ENCODE data around the gene DOCK9. TPM values are rescaled to one million over a fixed set of nuclear protein-coding genes. Genes with fewer than 3 reads are reported as not detected.

DOCK9 gene
- total and polyA plus RNA-seq, 9 of the 15 experiments (the other 6 are each of a cell fraction or from before 2014, with no cell fraction given), result 3.5 to 25.3 (median 16.7) TPM

DNA sequence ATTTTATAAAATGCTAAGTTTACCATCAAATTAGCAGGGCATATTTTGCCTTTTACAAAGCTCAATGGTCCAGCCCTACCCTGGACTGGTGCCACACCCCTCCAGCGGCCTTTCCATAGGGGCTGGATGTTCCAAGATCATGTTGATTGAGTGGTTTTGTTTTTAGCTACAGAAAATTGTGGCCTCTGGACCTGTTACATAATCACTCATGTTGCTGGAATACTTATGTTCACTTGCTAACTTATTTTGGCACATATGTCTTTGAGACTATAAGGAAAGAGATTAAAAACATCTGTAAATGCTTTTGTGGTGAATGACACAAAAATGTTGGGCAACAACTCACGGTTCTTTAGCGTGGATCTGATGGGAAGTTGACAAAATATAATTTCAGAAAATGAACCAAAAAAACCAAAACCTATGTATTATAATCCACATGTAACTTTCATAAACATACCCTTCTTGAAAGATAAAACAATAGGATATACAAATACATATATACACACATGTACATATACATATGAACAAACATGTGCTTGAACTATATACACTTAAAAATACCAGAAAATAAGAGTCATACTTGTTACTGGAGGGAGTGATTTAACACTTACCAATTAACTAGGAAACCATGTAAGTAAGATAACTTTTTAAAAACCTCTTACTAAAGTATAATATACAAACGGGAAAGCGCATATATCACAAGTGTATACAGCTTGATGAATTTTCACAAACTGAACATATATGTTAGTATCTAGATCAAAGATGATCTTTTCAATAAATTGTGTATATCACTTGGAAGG lies 178.8 kb downstream of the DOCK9 start:
- no peak overlapping the region for H3K9ac ChIP-seq (ENCODE audit: insufficient read depth in 1 of 2, low read depth in 2 of 2, low read length in 2 of 2)
- ChIA-PET POLR2A (no interaction called here), CTCF (ENCODE audit: low intra/inter-chr PET ratio) (no interaction called here)
- in situ Hi-C loops (cut with MboI) (no loop called here), intact Hi-C loops (cut with micrococcal nuclease) (no loop called here)
- BruUV-seq (replicated peaks), result no TSS peak
- no peaks in the 10 kb centered on the region for H3K9me1 ChIP-seq (ENCODE audit: control insufficient read depth, insufficient read depth, low read length)
- ATAC-seq (no peak), DNase-seq (ENCODE audit: extremely low read depth in 1 of 4, low spot score in 3 of 4) (no peak), FAIRE-seq (no peak)
- H2AFZ ChIP-seq (ENCODE audit: low read depth, low read length), result no peak overlapping the region
- no peak overlapping the region for H3K4me3 ChIP-seq
- H3K4me1 ChIP-seq (replicated peaks in 1 of 2; ENCODE audit: control insufficient read depth in 2 of 2, insufficient read depth in 2 of 2, low read length in 2 of 2), result peaks cover 4 to 14% of the 10 kb centered on the region in 2 experiments; a peak in 4 of 5 replicates
- H3K9me3 ChIP-seq (replicated peaks; ENCODE audit: control insufficient read depth, insufficient read depth, low read depth, low read length), result no peaks in the 10 kb centered on the region
- H3K36me3 ChIP-seq (ENCODE audit: control insufficient read depth, insufficient read depth, low read length), result peaks cover 35% of the 10 kb centered on the region; the same call in 2 of the 3 replicates
- TF ChIP-seq NCOA2 (IDR thresholded peaks at IDR 0.05; ENCODE audit: partially characterized antibody in 2 of 2) (no peak), SP2 (IDR thresholded peaks at IDR 0.05; ENCODE audit: extremely low read depth, low read depth, low read length, poor library complexity, severe bottlenecking) (no peak), POLR2AphosphoS2 (IDR thresholded peaks at IDR 0.05; ENCODE audit: low read length) (no peak)
- no peak overlapping the region for H3K27ac ChIP-seq (ENCODE audit: extremely low read depth, low read depth, low read length)
- H4K20me1 ChIP-seq (replicated peaks; ENCODE audit: control insufficient read depth, insufficient read depth, low read length), result no peaks in the 10 kb centered on the region
- 79% methylated on average over 5 of the region's 5 CpGs for WGBS (ENCODE audit: insufficient coverage, low coverage, missing lambda C conversion rate)
- H3K27me3 ChIP-seq (ENCODE audit: control insufficient read depth in 2 of 2, insufficient read depth in 2 of 2, low read length in 2 of 2), result no peaks in the 10 kb centered on the region
- no peak overlapping the region for H3K4me2 ChIP-seq (ENCODE audit: insufficient read depth, low read length)
- no peaks in the 10 kb centered on the region for H3K79me2 ChIP-seq (ENCODE audit: control insufficient read depth, insufficient read depth, low read length)

DNA sequence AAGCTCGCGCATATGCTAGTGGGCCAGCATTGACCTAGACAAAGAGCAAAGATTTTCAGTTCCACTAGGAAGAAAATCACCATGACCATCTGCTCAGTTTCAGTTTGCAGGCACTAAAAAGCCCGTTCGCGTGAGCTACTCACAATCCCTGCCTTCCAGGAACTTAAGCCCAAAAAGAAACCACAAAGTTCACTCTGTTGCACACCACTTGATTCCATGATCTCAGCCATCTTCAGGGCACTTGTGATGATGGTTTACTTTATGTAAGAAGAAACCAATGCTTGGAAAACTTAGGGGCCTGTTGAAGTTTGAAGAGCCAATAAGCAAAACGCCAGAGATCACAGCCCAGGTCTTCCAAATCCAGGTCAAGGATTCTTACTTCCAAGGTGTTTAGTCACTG lies 180.4 kb downstream of the DOCK9 start:
- DNase-seq (ENCODE audit: extremely low read depth in 1 of 4, low spot score in 3 of 4), result no peak
- in situ Hi-C loops (cut with MboI), result no loop called here
- H3K36me3 ChIP-seq (ENCODE audit: control insufficient read depth, insufficient read depth, low read length), result peaks cover 39% of the 10 kb centered on the region; the same call in 2 of the 3 replicates

More for the DNA sequence above, 180.4 kb downstream of the DOCK9 start:
- ChIA-PET CTCF (ENCODE audit: low intra/inter-chr PET ratio) (no interaction called here), POLR2A (no interaction called here)
- ATAC-seq (no peak; the same call in 2 of the 3 replicates), FAIRE-seq (no peak)
- TF ChIP-seq BRF1 (IDR thresholded peaks at IDR 0.05; ENCODE audit: borderline replicate concordance, extremely low read depth, insufficient read length) (no peak), KLF10 (CRISPR knock-in tag; IDR thresholded peaks at IDR 0.05) (no peak), PCBP2 (IDR thresholded peaks at IDR 0.05; ENCODE audit: low read depth, low read length, poor library complexity, severe bottlenecking) (no peak), RFX1 (IDR thresholded peaks at IDR 0.05) (no peak), HDAC6 (IDR thresholded peaks at IDR 0.05; ENCODE audit: low read depth, low read length) (no peak), NCOA6 (IDR thresholded peaks at IDR 0.05) (no peak), SUPT5H (IDR thresholded peaks at IDR 0.05) (no peak), ZNF695 (CRISPR knock-in tag; IDR thresholded peaks at IDR 0.05) (no peak)
- TF ChIP-seq, protein P1, sequence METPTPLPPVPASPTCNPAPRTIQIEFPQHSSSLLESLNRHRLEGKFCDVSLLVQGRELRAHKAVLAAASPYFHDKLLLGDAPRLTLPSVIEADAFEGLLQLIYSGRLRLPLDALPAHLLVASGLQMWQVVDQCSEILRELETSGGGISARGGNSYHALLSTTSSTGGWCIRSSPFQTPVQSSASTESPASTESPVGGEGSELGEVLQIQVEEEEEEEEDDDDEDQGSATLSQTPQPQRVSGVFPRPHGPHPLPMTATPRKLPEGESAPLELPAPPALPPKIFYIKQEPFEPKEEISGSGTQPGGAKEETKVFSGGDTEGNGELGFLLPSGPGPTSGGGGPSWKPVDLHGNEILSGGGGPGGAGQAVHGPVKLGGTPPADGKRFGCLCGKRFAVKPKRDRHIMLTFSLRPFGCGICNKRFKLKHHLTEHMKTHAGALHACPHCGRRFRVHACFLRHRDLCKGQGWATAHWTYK (CRISPR knock-in tag; IDR thresholded peaks at IDR 0.05), result no peak
- TF ChIP-seq, protein P2, sequence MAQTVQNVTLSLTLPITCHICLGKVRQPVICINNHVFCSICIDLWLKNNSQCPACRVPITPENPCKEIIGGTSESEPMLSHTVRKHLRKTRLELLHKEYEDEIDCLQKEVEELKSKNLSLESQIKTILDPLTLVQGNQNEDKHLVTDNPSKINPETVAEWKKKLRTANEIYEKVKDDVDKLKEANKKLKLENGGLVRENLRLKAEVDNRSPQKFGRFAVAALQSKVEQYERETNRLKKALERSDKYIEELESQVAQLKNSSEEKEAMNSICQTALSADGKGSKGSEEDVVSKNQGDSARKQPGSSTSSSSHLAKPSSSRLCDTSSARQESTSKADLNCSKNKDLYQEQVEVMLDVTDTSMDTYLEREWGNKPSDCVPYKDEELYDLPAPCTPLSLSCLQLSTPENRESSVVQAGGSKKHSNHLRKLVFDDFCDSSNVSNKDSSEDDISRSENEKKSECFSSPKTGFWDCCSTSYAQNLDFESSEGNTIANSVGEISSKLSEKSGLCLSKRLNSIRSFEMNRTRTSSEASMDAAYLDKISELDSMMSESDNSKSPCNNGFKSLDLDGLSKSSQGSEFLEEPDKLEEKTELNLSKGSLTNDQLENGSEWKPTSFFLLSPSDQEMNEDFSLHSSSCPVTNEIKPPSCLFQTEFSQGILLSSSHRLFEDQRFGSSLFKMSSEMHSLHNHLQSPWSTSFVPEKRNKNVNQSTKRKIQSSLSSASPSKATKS (CRISPR knock-in tag; IDR thresholded peaks at IDR 0.05), result no peak
- Histone ChIP-seq H3K4me3 (no peak overlapping the region), H3K4me1 (replicated peaks in 1 of 2; ENCODE audit: control insufficient read depth in 2 of 2, insufficient read depth in 2 of 2, low read length in 2 of 2) (peaks cover 4 to 14% of the 10 kb centered on the region in 2 experiments; a peak in 4 of 5 replicates), H3K4me2 (ENCODE audit: insufficient read depth, low read length) (no peak overlapping the region), H2AFZ (ENCODE audit: low read depth, low read length) (no peak overlapping the region), H3K27me3 (ENCODE audit: control insufficient read depth in 2 of 2, insufficient read depth in 2 of 2, low read length in 2 of 2) (no peaks in the 10 kb centered on the region), H4K20me1 (replicated peaks; ENCODE audit: control insufficient read depth, insufficient read depth, low read length) (no peaks in the 10 kb centered on the region), H3K79me2 (ENCODE audit: control insufficient read depth, insufficient read depth, low read length) (no peaks in the 10 kb centered on the region), H3K9me1 (ENCODE audit: control insufficient read depth, insufficient read depth, low read length) (no peaks in the 10 kb centered on the region), H3K9me3 (replicated peaks; ENCODE audit: control insufficient read depth, insufficient read depth, low read depth, low read length) (no peaks in the 10 kb centered on the region), H3K9ac (ENCODE audit: insufficient read depth in 1 of 2, low read depth in 2 of 2, low read length in 2 of 2) (no peak overlapping the region), H3K27ac (ENCODE audit: extremely low read depth, low read depth, low read length) (no peak overlapping the region)
- intact Hi-C loops (cut with micrococcal nuclease), result no loop called here
- no TSS peak for BruUV-seq (replicated peaks)
- 50% methylated on average over 6 of the region's 6 CpGs for WGBS (ENCODE audit: insufficient coverage, low coverage, missing lambda C conversion rate)

Data from K562 (cell line).